GM21717 (cell line): ENCODE measurements around the gene ARHGEF17.

Experiments used
- ATAC-seq: cut with Tn5 transposase; IDR thresholded peaks from one replicate; pipeline ENCODE4 v1.9.1; 2021; ENCODE audit warnings: mild to moderate bottlenecking, moderate library complexity; ENCODE audit not compliant: unreplicated experiment

Gene ARHGEF17

DNA sequence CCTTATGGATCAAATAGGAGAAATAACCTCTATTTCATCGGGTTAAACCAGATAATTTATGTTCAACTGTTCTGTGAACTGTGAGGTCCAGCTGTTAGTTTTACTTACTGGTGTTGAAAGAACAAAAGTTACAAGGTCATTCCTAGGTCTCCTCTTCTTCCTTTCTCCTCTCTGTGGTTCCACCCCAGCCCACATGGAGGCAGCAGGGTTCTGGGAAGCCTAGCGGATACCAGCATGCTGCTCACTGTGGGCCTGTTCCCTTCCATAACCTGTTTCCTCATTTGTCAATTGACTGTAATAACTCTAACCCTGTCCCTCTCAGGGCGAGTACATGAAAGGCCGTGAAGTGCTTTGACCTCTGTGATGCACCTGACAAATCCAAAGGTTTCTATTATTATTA, 96.0 kb downstream of the ARHGEF17 start:
- no peak for ATAC-seq

DNA sequence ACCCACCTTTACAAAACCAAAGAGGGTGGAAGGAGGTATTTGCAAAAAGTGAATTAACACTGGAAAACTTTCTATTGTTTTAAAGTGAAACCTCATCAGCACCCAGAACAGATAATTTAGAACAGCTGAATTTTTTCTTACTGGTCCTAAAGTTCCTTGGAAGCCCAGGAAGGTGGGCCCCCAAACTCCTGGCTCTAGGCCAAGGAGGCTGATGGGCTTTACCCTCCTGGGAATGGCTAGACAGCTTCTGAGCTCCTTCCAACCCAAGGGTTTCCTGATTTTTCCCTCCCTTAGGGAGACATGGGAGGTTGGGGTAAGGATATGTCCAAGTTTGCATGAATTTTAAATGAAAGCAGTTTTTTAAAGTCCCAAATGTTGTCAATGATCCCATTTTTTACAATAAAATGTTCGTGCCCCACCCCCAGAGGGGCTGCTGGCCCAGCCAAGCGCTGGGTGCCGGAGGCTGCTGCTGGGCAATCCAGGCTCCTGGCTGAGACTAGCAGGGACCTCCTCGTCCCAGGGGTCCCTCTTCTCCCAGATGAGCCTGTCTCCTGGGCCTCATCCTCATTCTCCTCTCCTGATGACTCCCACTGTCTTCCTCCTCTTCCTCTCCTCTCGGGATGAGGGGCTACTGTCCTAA, 96.5 kb downstream of the ARHGEF17 start:
- ATAC-seq: no peak

- no peak for ATAC-seq
Observed at GRCh38 chr11:73405146-73405510, 97.1 kb downstream of the ARHGEF17 start.

DNA sequence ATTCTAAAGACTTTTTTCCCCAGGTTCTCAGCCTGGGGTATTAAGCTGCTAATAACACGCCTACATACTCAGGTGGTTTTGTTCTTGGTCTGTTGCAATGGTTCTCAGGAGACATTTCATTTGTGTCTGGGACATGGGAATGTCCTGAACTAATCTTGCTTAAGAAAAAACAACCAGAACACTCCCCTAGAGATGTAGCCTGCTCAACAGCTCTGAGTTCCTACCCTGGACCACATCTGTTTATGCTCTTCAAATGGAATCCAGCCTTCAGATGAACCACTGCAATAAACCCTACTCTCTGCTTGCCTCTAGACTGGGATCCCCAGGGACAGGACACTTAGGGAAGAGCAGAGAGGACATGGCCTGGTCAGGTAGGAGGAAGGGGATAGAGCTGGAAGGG, 98.1 kb downstream of the ARHGEF17 start:
- ATAC-seq: no peak

GRCh38 chr11:73406619-73407018, 98.5 kb downstream of the ARHGEF17 start:
- ATAC-seq: no peak

- ATAC-seq: no peak
Observed at GRCh38 chr11:73409431-73409830, 101.4 kb downstream of the ARHGEF17 start.

DNA sequence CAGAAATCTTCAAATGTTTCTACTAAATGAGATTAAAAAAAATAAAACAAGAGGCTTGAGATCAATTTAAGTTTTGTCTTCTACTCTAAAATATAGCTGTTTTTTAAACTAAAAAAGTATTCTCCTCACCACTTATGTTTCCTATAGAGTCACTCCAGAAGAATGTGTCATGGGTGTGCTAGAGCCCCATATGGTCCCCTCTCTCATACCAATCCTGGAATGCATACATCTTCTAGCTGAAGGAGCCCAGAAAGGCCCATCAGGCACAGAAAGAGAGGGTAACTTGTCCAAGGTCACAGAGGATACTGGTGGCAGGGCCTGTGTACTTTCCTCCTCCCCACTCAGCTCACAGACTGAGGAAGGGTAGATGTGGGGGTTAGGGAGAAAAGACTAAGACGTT, 102.6 kb downstream of the ARHGEF17 start:
- ATAC-seq: no peak

DNA sequence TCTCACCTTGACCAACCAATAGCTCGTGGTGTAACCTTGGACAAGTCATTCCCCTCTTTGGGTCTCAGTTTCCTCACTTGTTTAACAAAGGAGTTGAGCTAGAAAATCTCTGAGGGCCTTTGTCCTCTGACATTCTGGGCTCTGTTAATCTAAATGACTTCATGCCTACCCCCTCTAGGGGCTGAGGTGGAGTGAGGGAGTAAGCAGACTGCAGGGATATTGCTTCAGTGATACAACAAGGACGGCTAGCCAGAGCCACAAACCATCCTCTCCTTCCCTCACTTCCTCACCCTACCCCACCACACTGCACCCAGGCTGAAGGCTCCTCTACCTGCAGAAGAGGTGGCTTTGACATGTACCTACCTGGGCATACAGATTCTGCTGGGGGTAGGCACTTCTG, 103.0 kb downstream of the ARHGEF17 start:
- no peak for ATAC-seq

GRCh38 chr11:73412308-73412707, 104.2 kb downstream of the ARHGEF17 start:
- no peak for ATAC-seq

GRCh38 chr11:73413256-73413655, 105.2 kb downstream of the ARHGEF17 start:
- no peak for ATAC-seq

DNA sequence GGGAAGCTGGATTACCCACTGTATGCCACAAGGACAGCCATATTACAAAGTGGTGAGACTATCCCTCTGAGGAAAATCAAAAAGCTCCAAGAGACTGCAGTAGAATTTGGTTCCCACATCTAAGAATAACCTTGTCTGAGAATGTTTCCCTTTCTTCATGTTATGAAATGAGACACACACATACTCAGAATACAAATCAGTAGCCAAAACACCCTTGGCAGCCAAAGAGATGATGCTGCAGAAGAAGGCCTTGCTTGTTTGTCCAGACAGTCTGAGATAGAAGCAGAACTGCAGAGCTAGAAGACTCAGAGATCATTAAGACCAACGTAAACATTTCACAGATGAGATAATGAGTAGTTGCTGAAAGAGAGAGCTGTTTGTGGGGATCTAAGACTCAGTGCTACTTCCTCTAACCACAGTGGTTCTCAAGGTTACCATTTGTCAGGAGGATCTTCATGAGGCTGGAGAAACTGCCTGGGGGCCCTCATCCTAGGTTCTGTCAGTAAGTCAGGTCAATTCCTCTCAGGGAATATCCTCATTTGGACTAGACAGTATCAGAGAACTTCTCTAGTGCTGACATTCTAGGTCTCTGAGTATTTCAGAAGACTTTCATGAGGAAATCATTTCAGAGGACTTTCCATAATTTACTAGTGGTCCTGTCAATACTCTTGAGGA, 107.0 kb downstream of the ARHGEF17 start:
- ATAC-seq: no peak

DNA sequence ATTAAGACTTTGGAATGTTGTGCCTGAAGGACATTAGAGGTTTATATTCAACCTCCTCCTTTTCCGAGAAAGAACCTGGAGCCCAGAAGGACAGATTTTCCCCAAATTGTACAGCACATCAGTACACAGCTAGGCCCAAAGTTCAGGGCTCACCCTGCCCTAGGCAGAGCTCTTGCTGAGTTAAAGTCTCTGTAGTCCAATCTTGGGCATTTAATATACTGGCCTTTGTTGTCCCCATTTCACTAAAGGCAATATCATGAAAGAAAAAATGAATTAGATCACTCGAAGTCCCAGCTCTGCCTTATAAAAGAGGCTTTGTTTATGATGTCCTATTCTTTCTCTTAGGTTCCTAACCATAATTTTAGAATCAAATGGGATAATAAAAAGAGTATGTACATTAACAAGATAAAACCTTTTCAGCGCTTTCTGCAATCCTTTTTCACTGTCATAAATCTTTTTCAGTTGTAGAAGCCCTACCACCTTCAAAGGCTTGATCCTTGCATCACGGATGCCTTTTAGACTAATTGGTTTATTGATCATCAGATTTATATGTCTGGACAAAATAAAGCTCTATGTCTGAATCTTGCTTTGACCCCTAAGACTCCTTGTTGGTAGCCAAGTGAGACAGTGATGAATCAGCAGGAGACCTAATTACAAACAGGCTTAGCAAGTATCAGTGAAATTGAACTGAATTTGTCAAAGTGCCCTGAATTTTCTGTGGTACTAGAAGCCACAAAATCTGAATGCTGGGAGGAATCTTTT, 108.0 kb downstream of the ARHGEF17 start:
- ATAC-seq: no peak

DNA sequence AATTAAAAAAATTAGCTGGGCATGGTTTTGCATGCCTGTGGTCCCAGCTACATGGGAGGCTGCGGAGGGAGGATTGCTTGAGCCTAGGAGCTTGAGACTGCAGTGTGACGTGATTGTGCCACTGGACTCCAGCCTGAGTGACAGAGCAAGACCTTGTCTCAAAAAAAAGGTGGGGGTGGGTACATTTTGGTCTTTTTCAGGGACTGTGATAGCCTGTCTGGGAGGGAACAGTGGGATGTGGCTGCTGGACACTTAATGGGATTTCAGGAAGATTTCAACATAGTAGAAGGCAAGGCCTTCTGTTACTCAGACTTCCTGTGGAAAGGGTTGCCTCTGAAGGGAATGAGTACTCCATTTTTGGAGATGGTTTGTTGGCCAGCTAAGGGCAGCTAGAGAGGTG, 108.7 kb downstream of the ARHGEF17 start:
- no peak for ATAC-seq
